DND-41 (cell line): ENCODE results near the gene KCNA3.

ENCODE experiments used
- ATAC-seq: fragments of 200-7000 bp; cut with Tn5 transposase; 3 replicates; pipeline ENCODE4 v1.9.1; 2021; ENCODE audit warnings: low read depth; ENCODE audit not compliant: insufficient read depth
- DNase-seq: peaks from one replicate; pipeline ENCODE4 v3.0.0-alpha.2; 2020
- H2AFZ ChIP-seq: 2 replicates; pipeline ENCODE4 v1.6.0; 2012; ENCODE audit warnings: low read depth, low read length
- H3K27ac ChIP-seq: 2 replicates; pipeline ENCODE4 v1.5.1; 2012; ENCODE audit warnings: low read length, inconsistent platforms
- H3K27me3 ChIP-seq: fragments of 200-600 bp; sonication (generic); 2 replicates; pipeline ENCODE4 v1.6.0; 2012; ENCODE audit warnings: low read length, mild to moderate bottlenecking, inconsistent platforms; ENCODE audit not compliant: insufficient read depth, poor library complexity
- H3K36me3 ChIP-seq: 2 replicates; pipeline ENCODE4 v1.5.1; 2012; ENCODE audit warnings: low read length, inconsistent platforms; ENCODE audit not compliant: insufficient read depth
- H3K4me1 ChIP-seq: 2 replicates; pipeline ENCODE4 v1.5.1; 2012; ENCODE audit warnings: mild to moderate bottlenecking, low read length; ENCODE audit not compliant: insufficient read depth
- H3K4me2 ChIP-seq: 2 replicates; pipeline ENCODE4 v1.6.0; 2012; ENCODE audit warnings: mild to moderate bottlenecking, moderate library complexity, low read length, inconsistent platforms; ENCODE audit not compliant: insufficient read depth
- H3K4me3 ChIP-seq, 2 experiments: fragments of 200-600 bp in 1 of 2; shearing (Covaris generic) in 1 of 2; 2 replicates each; pipeline ENCODE4 v1.5.1; 2012 to 2016; ENCODE audit warnings: inconsistent platforms in 2 of 2, low read length in 2 of 2, mild to moderate bottlenecking in 2 of 2, low read depth in 1 of 2, moderate library complexity in 1 of 2
- H3K79me2 ChIP-seq: 2 replicates; pipeline ENCODE4 v1.6.0; 2012; ENCODE audit warnings: low read length, inconsistent platforms; ENCODE audit not compliant: insufficient read depth
- H3K9ac ChIP-seq: 2 replicates; pipeline ENCODE4 v1.6.0; 2012; ENCODE audit warnings: low read depth, mild to moderate bottlenecking, inconsistent platforms, low read length, moderate library complexity
- H3K9me3 ChIP-seq: 2 replicates; pipeline ENCODE4 v1.5.1; 2012; ENCODE audit warnings: low read length, moderate library complexity, mild to moderate bottlenecking, inconsistent platforms; ENCODE audit not compliant: insufficient read depth, severe bottlenecking
- H4K20me1 ChIP-seq: 2 replicates; pipeline ENCODE4 v1.6.0; 2012; ENCODE audit warnings: low read length; ENCODE audit not compliant: insufficient read depth
- CTCF ChIP-seq: IDR thresholded peaks from 2 replicates; pipeline ENCODE4 v1.5.1; 2012; ENCODE audit warnings: borderline replicate concordance, low read length, moderate library complexity, mild to moderate bottlenecking; ENCODE audit not compliant: poor library complexity, severe bottlenecking; ENCODE audit errors: extremely low read depth
- EZH2 ChIP-seq: IDR thresholded peaks from 3 replicates; pipeline ENCODE4 v1.6.1; 2012; ENCODE audit warnings: borderline replicate concordance, low read depth, mild to moderate bottlenecking, moderate library complexity, low read length, inconsistent platforms; ENCODE audit not compliant: severe bottlenecking

The KCNA3 gene

DNA sequence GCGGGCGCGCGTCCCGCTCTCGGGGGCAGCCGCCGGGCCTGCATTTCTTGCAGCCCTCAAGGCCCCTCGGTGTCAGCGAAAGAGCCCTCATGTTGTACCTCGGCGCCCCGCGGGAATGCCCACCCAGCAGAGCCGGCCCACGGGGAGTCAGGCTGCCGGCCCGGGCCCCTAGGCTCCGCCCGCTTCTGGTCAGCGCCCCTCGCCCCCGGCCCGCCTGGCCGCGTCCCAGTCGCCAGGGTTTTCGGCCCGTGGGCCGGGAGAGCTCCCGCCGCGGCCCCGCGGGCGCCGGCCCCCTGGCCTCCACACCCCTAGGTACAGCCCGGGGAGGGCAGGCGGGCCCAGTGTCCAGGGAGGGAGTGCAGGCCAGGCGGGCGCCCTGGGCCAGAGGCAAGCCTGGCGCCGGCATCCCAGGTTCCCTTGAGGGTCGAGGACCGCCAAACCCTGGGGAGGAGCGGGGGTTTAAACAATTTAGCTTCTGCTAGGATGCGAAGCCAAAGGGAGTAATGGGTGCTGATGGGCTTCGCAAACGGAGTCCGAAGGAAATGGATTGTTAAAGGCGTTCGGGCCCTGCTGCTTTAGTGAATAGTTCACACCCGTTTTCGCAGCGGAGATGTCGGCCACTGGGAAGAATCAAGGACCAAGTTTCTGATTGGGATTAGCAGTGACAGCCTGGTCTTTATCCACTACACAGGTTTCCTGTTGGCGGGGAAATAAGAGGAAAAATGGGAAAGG, 486 bp upstream of the KCNA3 start:
- no peak for DNase-seq
- 0 out of 2 replicates have a peak, but pooled peaks cover 2% of the 10 kb centered on the region for H3K79me2 ChIP-seq
- peak overlapping the region; percentile 64 for H2AFZ ChIP-seq
- H3K4me3 ChIP-seq, result peak overlapping the region; percentile 7 to 56; a peak in 3 of 4 replicates
- no peak overlapping the region for H3K27ac ChIP-seq
- peak overlapping the region; percentile 81 for H3K4me2 ChIP-seq
- ATAC-seq, result no peak
- peak overlapping the region; percentile 52 for H3K9ac ChIP-seq
- TF ChIP-seq EZH2 (no peak), CTCF (no peak)
- H3K36me3 ChIP-seq, result no peaks in the 10 kb centered on the region; the same call in 1 of the 2 replicates
- peaks cover 54% of the 10 kb centered on the region for H3K4me1 ChIP-seq
- H4K20me1 ChIP-seq, result no peaks in the 10 kb centered on the region
- peaks cover 30% of the 10 kb centered on the region for H3K27me3 ChIP-seq
- no peaks in the 10 kb centered on the region for H3K9me3 ChIP-seq

DNA sequence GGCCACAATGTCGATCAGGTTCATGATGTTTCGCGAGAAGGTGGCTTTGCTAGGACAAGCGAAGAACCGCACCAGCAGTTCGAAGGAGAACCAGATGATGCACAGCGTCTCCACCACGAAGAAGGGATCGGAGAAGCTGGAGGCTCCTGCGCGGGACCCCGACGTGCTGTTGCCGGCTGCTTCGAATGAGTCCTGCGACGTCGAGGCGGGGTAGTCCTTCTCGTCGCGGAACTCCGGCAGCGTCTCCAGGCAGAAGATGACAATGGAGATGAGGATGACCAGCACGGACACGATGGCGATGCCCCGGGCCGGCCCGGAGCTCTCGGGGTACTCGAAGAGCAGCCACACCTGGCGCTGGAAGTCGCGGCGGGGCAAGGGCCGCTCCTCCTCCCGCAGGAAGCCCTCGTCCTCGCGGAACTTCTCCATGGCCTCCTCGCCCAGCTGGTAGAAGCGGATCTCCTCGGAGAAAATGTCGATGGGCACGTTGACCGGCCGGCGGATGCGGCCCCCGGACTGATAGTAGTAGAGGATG, 869 bp downstream of the KCNA3 start:
- Histone ChIP-seq H3K9me3 (no peaks in the 10 kb centered on the region), H4K20me1 (no peaks in the 10 kb centered on the region), H2AFZ (peak overlapping the region; percentile 64), H3K27ac (peak overlapping the region; percentile 86), H3K27me3 (peaks cover 30% of the 10 kb centered on the region), H3K36me3 (no peaks in the 10 kb centered on the region; the same call in 1 of the 2 replicates), H3K79me2 (peaks cover 4% of the 10 kb centered on the region; the same call in 1 of the 2 replicates), H3K4me2 (peak overlapping the region; percentile 81), H3K4me1 (peaks cover 63% of the 10 kb centered on the region), H3K9ac (peak overlapping the region; percentile 52), H3K4me3 (peak overlapping the region; percentile 7 to 56; a peak in 3 of 4 replicates)
- no peak; the same call in 2 of the 3 replicates for ATAC-seq
- TF ChIP-seq EZH2 (no peak), CTCF (no peak)
- DNase-seq, result peak; percentile 18

- Histone ChIP-seq H3K27ac (peak overlapping the region; percentile 86), H2AFZ (peak overlapping the region; percentile 67), H3K36me3 (no peaks in the 10 kb centered on the region; the same call in 1 of the 2 replicates), H3K4me2 (peak overlapping the region; percentile 81), H3K9ac (peak overlapping the region; percentile 52), H3K79me2 (peaks cover 4% of the 10 kb centered on the region; the same call in 1 of the 2 replicates), H4K20me1 (no peaks in the 10 kb centered on the region), H3K4me1 (peaks cover 67% of the 10 kb centered on the region), H3K4me3 (peak overlapping the region; percentile 20 to 56; a peak in 3 of 4 replicates), H3K27me3 (peaks cover 30% of the 10 kb centered on the region), H3K9me3 (no peaks in the 10 kb centered on the region)
- DNase-seq (peak; percentile 10), ATAC-seq (peak; percentile 22)
- TF ChIP-seq CTCF, result no peak
- no peak for TF ChIP-seq EZH2
These were observed 1.5 kb downstream of the KCNA3 start for GRCh38 chr1:110673197-110673701.
